ENCODE results near the gene CTDSPL.

CTDSPL gene

GRCh38 chr3:37932505-37932904, 70.8 kb downstream of the CTDSPL start:
- Histone ChIP-seq H3K4me3 (no peak overlapping the region), H3K27ac (peak overlapping the region; percentile 6 to 13)
- no peak for DNase-seq (ENCODE audit: low spot score)
- no peak for TF ChIP-seq CTCF (IDR thresholded peaks at IDR 0.05)

GRCh38 chr3:37934631-37935289, 73.1 kb downstream of the CTDSPL start:
- Histone ChIP-seq H3K27ac (peak overlapping the region; percentile 1 to 67), H3K4me3 (no peak overlapping the region)
- no peak for TF ChIP-seq CTCF (IDR thresholded peaks at IDR 0.05)
- DNase-seq (ENCODE audit: low spot score) = no peak

GRCh38 chr3:37935290-37935668, 73.6 kb downstream of the CTDSPL start:
- no peak for DNase-seq (ENCODE audit: low spot score)
- Histone ChIP-seq H3K27ac (peak overlapping the region; percentile 54 to 64), H3K4me3 (no peak overlapping the region)
- no peak for TF ChIP-seq CTCF (IDR thresholded peaks at IDR 0.05)

GRCh38 chr3:37935756-37936666, 74.3 kb downstream of the CTDSPL start:
- H3K4me3 ChIP-seq = peak overlapping the region; percentile 24
- H3K27ac ChIP-seq = peak overlapping the region; percentile 54 to 64
- TF ChIP-seq CTCF (IDR thresholded peaks at IDR 0.05) = no peak
- no peak for DNase-seq (ENCODE audit: low spot score)

- Histone ChIP-seq H3K27ac (peak overlapping the region; percentile 54 to 85), H3K4me3 (no peak overlapping the region)
- DNase-seq (ENCODE audit: low spot score) = no peak
- no peak for TF ChIP-seq CTCF (IDR thresholded peaks at IDR 0.05)
Observed at GRCh38 chr3:37937156-37937555, 75.5 kb downstream of the CTDSPL start.

GRCh38 chr3:37938011-37938410, 76.3 kb downstream of the CTDSPL start:
- peak overlapping the region; percentile 54 to 85 for H3K27ac ChIP-seq

More at GRCh38 chr3:37938011-37938410, 76.3 kb downstream of the CTDSPL start:
- TF ChIP-seq CTCF (IDR thresholded peaks at IDR 0.05) = no peak
- no peak overlapping the region for H3K4me3 ChIP-seq
- no peak for DNase-seq (ENCODE audit: low spot score)

All from coronary artery (tissue), 2 donors.